WTC11 (cell line): Measurements from ENCODE around the gene FAM236A.
"Not testable (repeated sequence)": the region's sequence is repeated elsewhere in the genome, so short reads cannot be mapped to it uniquely, and the experiment has no call there.

Experiments used
- NFE2L1 ChIP-seq: sonication (generic); formaldehyde crosslinking; IDR thresholded peaks from 2 replicates; pipeline ENCODE4 v1.8.1; 2023; ENCODE audit warnings: missing genetic modification reagents
- ZNF121 ChIP-seq: sonication (generic); formaldehyde crosslinking; IDR thresholded peaks from 2 replicates; pipeline ENCODE4 v1.8.0; 2023; ENCODE audit warnings: missing genetic modification reagents
- ZNF317 ChIP-seq: sonication (generic); formaldehyde crosslinking; IDR thresholded peaks from 2 replicates; pipeline ENCODE4 v1.8.1; 2023; ENCODE audit warnings: low read depth, mild to moderate bottlenecking, moderate library complexity, missing genetic modification reagents, borderline replicate concordance
- TF ChIP-seq, protein P1 (sequence below): sonication (generic); formaldehyde crosslinking; IDR thresholded peaks from 2 replicates; pipeline ENCODE4 v1.8.1; 2022; ENCODE audit warnings: low read depth, missing genetic modification reagents, borderline replicate concordance
- TF ChIP-seq, protein P2 (sequence below): fragments of 200-600 bp; IDR thresholded peaks from 2 replicates; pipeline ENCODE4 v1.8.0; 2022; ENCODE audit warnings: antibody characterized with exemption
- TF ChIP-seq, protein P3 (sequence below): sonication (generic); formaldehyde crosslinking; IDR thresholded peaks from 2 replicates; pipeline ENCODE4 v1.8.1; 2023; ENCODE audit warnings: mild to moderate bottlenecking, missing genetic modification reagents, moderate library complexity

DNA sequence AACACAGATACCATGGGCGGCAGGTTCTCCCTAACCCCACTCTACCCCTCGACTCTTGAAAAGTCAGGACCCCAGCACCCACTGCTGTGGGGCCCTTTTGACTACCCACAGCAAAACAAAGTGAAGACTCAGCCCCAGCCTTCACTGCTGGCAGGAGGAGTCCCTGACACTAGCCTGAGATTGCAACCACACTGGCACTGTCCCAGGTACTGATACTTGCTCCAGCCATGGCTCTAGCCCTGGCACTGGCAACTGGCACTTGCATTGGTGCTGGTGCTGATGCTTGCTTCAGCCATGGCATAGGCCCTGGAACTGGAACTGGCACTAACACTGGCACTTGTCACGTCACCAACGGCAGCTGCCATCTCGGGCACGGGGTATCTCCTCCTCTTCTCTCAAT is 4.3 kb downstream of the FAM236A start:
- TF ChIP-seq ZNF121, NFE2L1, ZNF317 (CRISPR knock-in tag): not testable (repeated sequence)
- TF ChIP-seq, protein P1, sequence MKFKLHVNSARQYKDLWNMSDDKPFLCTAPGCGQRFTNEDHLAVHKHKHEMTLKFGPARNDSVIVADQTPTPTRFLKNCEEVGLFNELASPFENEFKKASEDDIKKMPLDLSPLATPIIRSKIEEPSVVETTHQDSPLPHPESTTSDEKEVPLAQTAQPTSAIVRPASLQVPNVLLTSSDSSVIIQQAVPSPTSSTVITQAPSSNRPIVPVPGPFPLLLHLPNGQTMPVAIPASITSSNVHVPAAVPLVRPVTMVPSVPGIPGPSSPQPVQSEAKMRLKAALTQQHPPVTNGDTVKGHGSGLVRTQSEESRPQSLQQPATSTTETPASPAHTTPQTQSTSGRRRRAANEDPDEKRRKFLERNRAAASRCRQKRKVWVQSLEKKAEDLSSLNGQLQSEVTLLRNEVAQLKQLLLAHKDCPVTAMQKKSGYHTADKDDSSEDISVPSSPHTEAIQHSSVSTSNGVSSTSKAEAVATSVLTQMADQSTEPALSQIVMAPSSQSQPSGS (CRISPR knock-in tag), result not testable (repeated sequence)
- TF ChIP-seq, protein P2, sequence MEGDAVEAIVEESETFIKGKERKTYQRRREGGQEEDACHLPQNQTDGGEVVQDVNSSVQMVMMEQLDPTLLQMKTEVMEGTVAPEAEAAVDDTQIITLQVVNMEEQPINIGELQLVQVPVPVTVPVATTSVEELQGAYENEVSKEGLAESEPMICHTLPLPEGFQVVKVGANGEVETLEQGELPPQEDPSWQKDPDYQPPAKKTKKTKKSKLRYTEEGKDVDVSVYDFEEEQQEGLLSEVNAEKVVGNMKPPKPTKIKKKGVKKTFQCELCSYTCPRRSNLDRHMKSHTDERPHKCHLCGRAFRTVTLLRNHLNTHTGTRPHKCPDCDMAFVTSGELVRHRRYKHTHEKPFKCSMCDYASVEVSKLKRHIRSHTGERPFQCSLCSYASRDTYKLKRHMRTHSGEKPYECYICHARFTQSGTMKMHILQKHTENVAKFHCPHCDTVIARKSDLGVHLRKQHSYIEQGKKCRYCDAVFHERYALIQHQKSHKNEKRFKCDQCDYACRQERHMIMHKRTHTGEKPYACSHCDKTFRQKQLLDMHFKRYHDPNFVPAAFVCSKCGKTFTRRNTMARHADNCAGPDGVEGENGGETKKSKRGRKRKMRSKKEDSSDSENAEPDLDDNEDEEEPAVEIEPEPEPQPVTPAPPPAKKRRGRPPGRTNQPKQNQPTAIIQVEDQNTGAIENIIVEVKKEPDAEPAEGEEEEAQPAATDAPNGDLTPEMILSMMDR, result not testable (repeated sequence)
- TF ChIP-seq, protein P3, sequence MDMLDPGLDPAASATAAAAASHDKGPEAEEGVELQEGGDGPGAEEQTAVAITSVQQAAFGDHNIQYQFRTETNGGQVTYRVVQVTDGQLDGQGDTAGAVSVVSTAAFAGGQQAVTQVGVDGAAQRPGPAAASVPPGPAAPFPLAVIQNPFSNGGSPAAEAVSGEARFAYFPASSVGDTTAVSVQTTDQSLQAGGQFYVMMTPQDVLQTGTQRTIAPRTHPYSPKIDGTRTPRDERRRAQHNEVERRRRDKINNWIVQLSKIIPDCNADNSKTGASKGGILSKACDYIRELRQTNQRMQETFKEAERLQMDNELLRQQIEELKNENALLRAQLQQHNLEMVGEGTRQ (CRISPR knock-in tag), result not testable (repeated sequence)
